Endothelial cell of umbilical vein (primary cell): ENCODE data around the gene NRXN3. TPM values are rescaled to one million over a fixed set of nuclear protein-coding genes. Genes with fewer than 3 reads are reported as not detected.

Experiments used
- BruUV-seq: library from RNA; stranded (reverse); fragments of 400-500 nt; replicated peaks from 2 replicates; lab custom pipeline; 2021; lab: Mats Ljungman, UMichigan
- CTCF ChIA-PET: fragments of 300-600, 350-600 bp; sonication (Branson Sonifier 250); formaldehyde crosslinking; loops from one replicate; lab custom pipeline; 2021; ENCODE audit warnings: antibody characterized with exemption, inconsistent platforms; lab: Charles Lee
- POLR2A ChIA-PET: fragments of 300-600, 350-600 bp; sonication (Branson Sonifier 250); formaldehyde crosslinking; loops from one replicate; lab custom pipeline; 2021; ENCODE audit warnings: antibody characterized with exemption, inconsistent platforms; lab: Charles Lee
- DNase-seq: peaks from one replicate; pipeline ENCODE4 v3.0.0-alpha.2; 2011; ENCODE audit warnings: low read depth, low spot score
- FAIRE-seq: peaks from 2 replicates; lab custom pipeline; 2011; peaks lifted over from hg19 to GRCh38; lab: Jason Lieb, UNC
- H2AFZ ChIP-seq: 2 replicates; pipeline ENCODE4 v1.6.0; 2012; ENCODE audit warnings: low read depth, low read length, control low read depth, inconsistent platforms
- H3K27ac ChIP-seq: 2 replicates; pipeline ENCODE4 v1.5.1; 2011; ENCODE audit warnings: low read depth, mild to moderate bottlenecking, control low read depth, low read length, moderate library complexity; ENCODE audit not compliant: insufficient read depth
- H3K27me3 ChIP-seq, 2 experiments: 2 replicates each; pipeline versions ENCODE4 v1.6.0 to v1.6.1; 2011; ENCODE audit warnings: low read length in 2 of 2, mixed read lengths in 1 of 2; ENCODE audit not compliant: control insufficient read depth in 2 of 2, insufficient read depth in 2 of 2
- H3K36me3 ChIP-seq, 2 experiments: 2 replicates in 1 of 2; 3 replicates in 1 of 2; pipeline ENCODE4 v1.5.1; 2011; ENCODE audit warnings: low read length in 2 of 2, mild to moderate bottlenecking in 1 of 2, moderate library complexity in 1 of 2; ENCODE audit not compliant: control insufficient read depth in 2 of 2, insufficient read depth in 2 of 2; ENCODE audit errors: extremely low read depth in 1 of 2
- H3K4me1 ChIP-seq: 3 replicates; pipeline ENCODE4 v1.5.1; 2011; ENCODE audit warnings: mild to moderate bottlenecking, low read length; ENCODE audit not compliant: control insufficient read depth, insufficient read depth; ENCODE audit errors: extremely low read depth
- H3K4me2 ChIP-seq: 2 replicates; pipeline ENCODE4 v1.6.1; 2011; ENCODE audit warnings: low read length, control low read depth, mixed read lengths; ENCODE audit not compliant: insufficient read depth
- H3K4me3 ChIP-seq, 3 experiments: fragments of 200-600 bp in 1 of 3; sonication (generic), shearing (Covaris generic) in 1 of 3; replicated peaks in 1 of 3; 2 replicates each; pipeline ENCODE4 v1.5.1; 2011 to 2016; ENCODE audit warnings: control low read depth in 3 of 3, low read length in 3 of 3, mild to moderate bottlenecking in 2 of 3, inconsistent platforms in 1 of 3, low read depth in 1 of 3, moderate library complexity in 1 of 3; ENCODE audit not compliant: insufficient read depth in 1 of 3
- H3K79me2 ChIP-seq: 2 replicates; pipeline ENCODE4 v1.6.0; 2012; ENCODE audit warnings: low read length, inconsistent platforms; ENCODE audit not compliant: control insufficient read depth, insufficient read depth
- H3K9ac ChIP-seq: replicated peaks from 2 replicates; pipeline ENCODE3; 2011; ENCODE audit warnings: low read length, control low read depth; ENCODE audit not compliant: insufficient read depth; ENCODE audit errors: extremely low read depth
- H3K9me1 ChIP-seq: replicated peaks from 3 replicates; pipeline ENCODE4 v1.6.0; 2011; ENCODE audit warnings: mild to moderate bottlenecking, low read length; ENCODE audit not compliant: control insufficient read depth, insufficient read depth; ENCODE audit errors: extremely low read depth
- H3K9me3 ChIP-seq: replicated peaks from 2 replicates; pipeline ENCODE4 v1.5.1; 2012; ENCODE audit warnings: low read length, inconsistent platforms; ENCODE audit not compliant: control insufficient read depth, insufficient read depth
- H4K20me1 ChIP-seq: replicated peaks from 2 replicates; pipeline ENCODE3; 2011; ENCODE audit warnings: mild to moderate bottlenecking, low read length; ENCODE audit not compliant: control insufficient read depth, insufficient read depth; ENCODE audit errors: extremely low read depth
- CTCF ChIP-seq, 2 donors: IDR thresholded peaks; 1 replicate in 1 of 2; 2 replicates in 1 of 2; pipeline ENCODE4 v1.5.1; 2011; ENCODE audit warnings: low read length in 2 of 2, mild to moderate bottlenecking in 2 of 2, moderate library complexity in 2 of 2, control low read depth in 1 of 2, inconsistent platforms in 1 of 2, low read depth in 1 of 2; ENCODE audit not compliant: insufficient read depth in 1 of 2; ENCODE audit errors: extremely low read depth in 1 of 2
- EZH2 ChIP-seq: IDR thresholded peaks from 2 replicates; pipeline ENCODE4 v1.6.1; 2012; ENCODE audit warnings: borderline replicate concordance, low read depth, mild to moderate bottlenecking, moderate library complexity, low read length, inconsistent platforms; ENCODE audit not compliant: severe bottlenecking
- FOS ChIP-seq: IDR thresholded peaks from 2 replicates; pipeline ENCODE4 v1.6.1; 2011; ENCODE audit warnings: mild to moderate bottlenecking, low read length, moderate library complexity, borderline replicate concordance; ENCODE audit not compliant: insufficient read depth
- GATA2 ChIP-seq: IDR thresholded peaks from 2 replicates; pipeline ENCODE4 v1.7.0; 2011; ENCODE audit warnings: low read depth, mild to moderate bottlenecking, moderate library complexity, mixed read lengths, low read length; ENCODE audit not compliant: insufficient read length, insufficient read depth
- JUN ChIP-seq: IDR thresholded peaks from 2 replicates; pipeline ENCODE4 v1.6.1; 2011; ENCODE audit warnings: borderline replicate concordance, low read depth; ENCODE audit not compliant: insufficient read length, insufficient read depth
- MAX ChIP-seq: IDR thresholded peaks from 2 replicates; pipeline ENCODE4 v1.6.1; 2011; ENCODE audit not compliant: insufficient read depth, insufficient read length
- POLR2A ChIP-seq: IDR thresholded peaks from 2 replicates; pipeline ENCODE4 v1.6.1; 2012; ENCODE audit warnings: low read depth, mild to moderate bottlenecking, control low read depth, low read length
- POLR2AphosphoS5 ChIP-seq: IDR thresholded peaks from 2 replicates; pipeline ENCODE4 v1.6.1; 2012; ENCODE audit warnings: low read depth, mild to moderate bottlenecking, control low read depth, low read length, moderate library complexity; ENCODE audit not compliant: insufficient read depth
- dilution Hi-C: fragments of 300-500 bp; cut with MboI; formaldehyde crosslinking; loops from one replicate; pipeline ENCODE4 v1.15.0; 2019; ENCODE audit warnings: low sequenced_read_pairs; ENCODE audit not compliant: extremely low pct_ligation_motif_present
- intact Hi-C: fragments of 100-400 bp; cut with micrococcal nuclease; formaldehyde crosslinking; loops from one replicate; pipeline ENCODE4 v1.10.0; 2022
- polyA plus RNA-seq, 4 experiments: library from polyadenylated mRNA; depleted of rRNA in 3 of 4; stranded (reverse) in 3 of 4; unstranded in 1 of 4; fragments of >200 nt; gene quantifications; 2 replicates each; pipeline versions ENCODE4 v1.2.1 to v1.2.3, GENCODE V29; 2011 to 2012; ENCODE audit warnings: missing spikeins in 1 of 4
- total RNA-seq: library from RNA; stranded (reverse); gene quantifications from 2 replicates; pipeline ENCODE4 v1.2.3, GENCODE V29; 2021

The NRXN3 gene
- total and polyA plus RNA-seq, 2 donors (not counting 3 experiments of a cell fraction or from before 2014, with no cell fraction given) = 0.72 to 4.2 TPM

GRCh38 chr14:78363008-78363407 lies 192.8 kb downstream of the NRXN3 start:
- H3K79me2 ChIP-seq = no peaks in the 10 kb centered on the region
- no TSS peak for BruUV-seq
- no peak for FAIRE-seq
- no peak for DNase-seq
- H2AFZ ChIP-seq = no peak overlapping the region
- dilution Hi-C loops (no loop called here), intact Hi-C loops (no loop called here)
- H3K9me1 ChIP-seq = no peaks in the 10 kb centered on the region
- CTCF ChIA-PET = no interaction called here
- no peaks in the 10 kb centered on the region for H3K27me3 ChIP-seq
- no peak overlapping the region for H3K9ac ChIP-seq
- TF ChIP-seq FOS = no peak
- no peak for TF ChIP-seq CTCF (IDR thresholded peaks at IDR 0.05; ENCODE audit: extremely low read depth in 1 of 2, insufficient read depth in 1 of 2, low read depth in 1 of 2, low read length in 2 of 2)
- no peak for TF ChIP-seq EZH2
- no peak for TF ChIP-seq POLR2AphosphoS5
- no peak for TF ChIP-seq GATA2
- no peak for TF ChIP-seq MAX
- TF ChIP-seq JUN = no peak
- no peak for TF ChIP-seq POLR2A
- H3K36me3 ChIP-seq = no peaks in the 10 kb centered on the region
- no peaks in the 10 kb centered on the region for H4K20me1 ChIP-seq
- H3K4me1 ChIP-seq = no peaks in the 10 kb centered on the region
- no peak overlapping the region for H3K4me3 ChIP-seq
- no peak overlapping the region for H3K4me2 ChIP-seq
- no peaks in the 10 kb centered on the region for H3K9me3 ChIP-seq
- no peak overlapping the region for H3K27ac ChIP-seq
- POLR2A ChIA-PET = no interaction called here
